ENCODE measurements around the gene GARIN5B. TPM values are rescaled to one million over a fixed set of nuclear protein-coding genes. Genes with fewer than 3 reads are reported as not detected.

Gene GARIN5B
- polyA plus RNA-seq, 1 donor from 2014 or later = not detected

DNA sequence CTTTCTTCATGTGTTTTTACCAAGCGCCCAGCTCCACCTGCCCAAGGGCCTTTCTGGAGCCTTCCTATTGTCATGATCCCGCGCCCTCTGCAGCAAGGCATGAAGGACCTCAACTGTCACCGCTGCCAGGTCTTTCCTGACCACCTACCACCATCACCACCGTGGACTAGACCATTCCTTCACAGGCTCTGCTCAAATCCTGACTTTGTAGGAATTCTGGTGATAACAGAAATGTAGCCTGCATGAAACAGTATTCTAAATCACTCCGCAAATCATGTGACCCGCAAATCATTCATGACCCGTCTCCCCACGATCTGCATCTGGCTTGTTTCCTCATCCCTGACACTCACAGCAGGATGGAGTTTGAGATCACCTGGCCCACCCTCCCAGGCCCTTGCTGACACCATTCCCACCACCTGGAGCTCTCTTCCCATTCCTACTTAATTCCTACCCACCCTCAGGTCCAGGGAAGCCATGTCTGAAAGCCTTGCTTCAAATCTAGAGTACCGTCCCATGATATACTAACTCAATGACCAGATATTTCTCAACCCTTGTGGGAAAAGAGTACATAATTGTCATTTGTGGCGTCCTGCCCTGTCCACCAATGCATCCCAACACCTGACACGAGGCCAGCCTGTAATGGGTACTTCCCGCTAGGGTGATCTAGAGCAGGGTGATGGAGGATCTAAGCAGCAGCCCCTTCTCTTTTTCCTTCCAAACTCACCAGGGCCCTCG lies 43.2 kb upstream of the GARIN5B start:
- Histone ChIP-seq H3K9ac (ENCODE audit: low read length) (peak overlapping the region; percentile 91), H2AFZ (ENCODE audit: low read depth, low read length) (no peak overlapping the region), H3K9me3 (ENCODE audit: low read length) (no peaks in the 10 kb centered on the region), H3K36me3 (ENCODE audit: insufficient read depth, low read length) (no peaks in the 10 kb centered on the region), H4K20me1 (ENCODE audit: insufficient read depth) (no peaks in the 10 kb centered on the region), H3K79me2 (replicated peaks; ENCODE audit: insufficient read depth, low read length) (peaks cover 21% of the 10 kb centered on the region), H3F3A (ENCODE audit: insufficient read depth, low read length, poor library complexity, severe bottlenecking) (peaks cover 4% of the 10 kb centered on the region), H3K4me3 (ENCODE audit: low read length) (peak overlapping the region; percentile 90), H3K27ac (ENCODE audit: low read length) (no peak overlapping the region), H3K27me3 (ENCODE audit: insufficient read depth, low read depth, low read length) (no peaks in the 10 kb centered on the region), H3K4me2 (ENCODE audit: low read length) (peak overlapping the region; percentile 62), H3K9me2 (ENCODE audit: insufficient read depth, low read length) (no peaks in the 10 kb centered on the region)
- TF ChIP-seq SMC3 (conservative IDR thresholded peaks at IDR 0.05; ENCODE audit: poor library complexity) = no peak
- no peak for TF ChIP-seq RAD21 (conservative IDR thresholded peaks at IDR 0.05)
- no peak for TF ChIP-seq TAF1 (IDR thresholded peaks at IDR 0.05; ENCODE audit: low read depth)
- TF ChIP-seq, protein P1, sequence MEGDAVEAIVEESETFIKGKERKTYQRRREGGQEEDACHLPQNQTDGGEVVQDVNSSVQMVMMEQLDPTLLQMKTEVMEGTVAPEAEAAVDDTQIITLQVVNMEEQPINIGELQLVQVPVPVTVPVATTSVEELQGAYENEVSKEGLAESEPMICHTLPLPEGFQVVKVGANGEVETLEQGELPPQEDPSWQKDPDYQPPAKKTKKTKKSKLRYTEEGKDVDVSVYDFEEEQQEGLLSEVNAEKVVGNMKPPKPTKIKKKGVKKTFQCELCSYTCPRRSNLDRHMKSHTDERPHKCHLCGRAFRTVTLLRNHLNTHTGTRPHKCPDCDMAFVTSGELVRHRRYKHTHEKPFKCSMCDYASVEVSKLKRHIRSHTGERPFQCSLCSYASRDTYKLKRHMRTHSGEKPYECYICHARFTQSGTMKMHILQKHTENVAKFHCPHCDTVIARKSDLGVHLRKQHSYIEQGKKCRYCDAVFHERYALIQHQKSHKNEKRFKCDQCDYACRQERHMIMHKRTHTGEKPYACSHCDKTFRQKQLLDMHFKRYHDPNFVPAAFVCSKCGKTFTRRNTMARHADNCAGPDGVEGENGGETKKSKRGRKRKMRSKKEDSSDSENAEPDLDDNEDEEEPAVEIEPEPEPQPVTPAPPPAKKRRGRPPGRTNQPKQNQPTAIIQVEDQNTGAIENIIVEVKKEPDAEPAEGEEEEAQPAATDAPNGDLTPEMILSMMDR (IDR thresholded peaks at IDR 0.05; ENCODE audit: poor library complexity, severe bottlenecking) = no peak
- TF ChIP-seq, protein P2, sequence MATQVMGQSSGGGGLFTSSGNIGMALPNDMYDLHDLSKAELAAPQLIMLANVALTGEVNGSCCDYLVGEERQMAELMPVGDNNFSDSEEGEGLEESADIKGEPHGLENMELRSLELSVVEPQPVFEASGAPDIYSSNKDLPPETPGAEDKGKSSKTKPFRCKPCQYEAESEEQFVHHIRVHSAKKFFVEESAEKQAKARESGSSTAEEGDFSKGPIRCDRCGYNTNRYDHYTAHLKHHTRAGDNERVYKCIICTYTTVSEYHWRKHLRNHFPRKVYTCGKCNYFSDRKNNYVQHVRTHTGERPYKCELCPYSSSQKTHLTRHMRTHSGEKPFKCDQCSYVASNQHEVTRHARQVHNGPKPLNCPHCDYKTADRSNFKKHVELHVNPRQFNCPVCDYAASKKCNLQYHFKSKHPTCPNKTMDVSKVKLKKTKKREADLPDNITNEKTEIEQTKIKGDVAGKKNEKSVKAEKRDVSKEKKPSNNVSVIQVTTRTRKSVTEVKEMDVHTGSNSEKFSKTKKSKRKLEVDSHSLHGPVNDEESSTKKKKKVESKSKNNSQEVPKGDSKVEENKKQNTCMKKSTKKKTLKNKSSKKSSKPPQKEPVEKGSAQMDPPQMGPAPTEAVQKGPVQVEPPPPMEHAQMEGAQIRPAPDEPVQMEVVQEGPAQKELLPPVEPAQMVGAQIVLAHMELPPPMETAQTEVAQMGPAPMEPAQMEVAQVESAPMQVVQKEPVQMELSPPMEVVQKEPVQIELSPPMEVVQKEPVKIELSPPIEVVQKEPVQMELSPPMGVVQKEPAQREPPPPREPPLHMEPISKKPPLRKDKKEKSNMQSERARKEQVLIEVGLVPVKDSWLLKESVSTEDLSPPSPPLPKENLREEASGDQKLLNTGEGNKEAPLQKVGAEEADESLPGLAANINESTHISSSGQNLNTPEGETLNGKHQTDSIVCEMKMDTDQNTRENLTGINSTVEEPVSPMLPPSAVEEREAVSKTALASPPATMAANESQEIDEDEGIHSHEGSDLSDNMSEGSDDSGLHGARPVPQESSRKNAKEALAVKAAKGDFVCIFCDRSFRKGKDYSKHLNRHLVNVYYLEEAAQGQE (IDR thresholded peaks at IDR 0.05; ENCODE audit: borderline replicate concordance) = no peak
- no peak for TF ChIP-seq POLR2AphosphoS5 (IDR thresholded peaks at IDR 0.05)
- no peak for TF ChIP-seq EZH2 (IDR thresholded peaks at IDR 0.05; ENCODE audit: borderline replicate concordance, insufficient read depth, low read length, poor library complexity, severe bottlenecking)
- TF ChIP-seq EP300 (conservative IDR thresholded peaks at IDR 0.05; ENCODE audit: poor library complexity, severe bottlenecking) = no peak
- TF ChIP-seq MXI1 (conservative IDR thresholded peaks at IDR 0.05; ENCODE audit: poor library complexity, severe bottlenecking) = no peak

DNA sequence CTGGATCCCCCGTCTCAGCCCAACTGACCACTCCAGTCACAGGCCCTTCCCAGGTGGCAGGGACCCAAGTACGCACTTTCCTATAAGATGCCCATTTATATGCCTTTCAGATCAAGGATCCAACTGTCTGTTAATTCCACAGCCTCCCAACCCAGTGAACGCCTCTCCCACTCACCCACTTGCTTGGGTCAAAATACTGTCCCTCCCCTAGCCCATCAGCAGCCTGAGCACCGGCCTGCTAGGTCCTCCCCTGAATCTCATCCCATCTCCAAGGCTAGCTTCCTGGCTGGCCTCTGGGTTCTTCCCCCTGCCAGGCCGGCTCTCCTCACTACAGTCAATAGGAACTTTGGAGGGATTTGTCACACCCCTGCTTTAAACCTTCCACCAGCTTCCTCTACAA lies 42.6 kb upstream of the GARIN5B start:
- peaks cover 21% of the 10 kb centered on the region for H3K79me2 ChIP-seq (replicated peaks; ENCODE audit: insufficient read depth, low read length)
- H3K9me3 ChIP-seq (ENCODE audit: low read length) = no peaks in the 10 kb centered on the region
- H3K36me3 ChIP-seq (ENCODE audit: insufficient read depth, low read length) = no peaks in the 10 kb centered on the region
- no peak overlapping the region for H3K9ac ChIP-seq (ENCODE audit: low read length)
- no peak overlapping the region for H3K4me2 ChIP-seq (ENCODE audit: low read length)
- TF ChIP-seq, protein P2 (IDR thresholded peaks at IDR 0.05; ENCODE audit: borderline replicate concordance) = no peak
- TF ChIP-seq, protein P1 (IDR thresholded peaks at IDR 0.05; ENCODE audit: poor library complexity, severe bottlenecking) = no peak
- TF ChIP-seq EP300 (conservative IDR thresholded peaks at IDR 0.05; ENCODE audit: poor library complexity, severe bottlenecking) = no peak
- no peak for TF ChIP-seq MXI1 (conservative IDR thresholded peaks at IDR 0.05; ENCODE audit: poor library complexity, severe bottlenecking)
- TF ChIP-seq POLR2AphosphoS5 (IDR thresholded peaks at IDR 0.05) = no peak
- no peak for TF ChIP-seq TAF1 (IDR thresholded peaks at IDR 0.05; ENCODE audit: low read depth)
- no peak for TF ChIP-seq RAD21 (conservative IDR thresholded peaks at IDR 0.05)
- TF ChIP-seq EZH2 (IDR thresholded peaks at IDR 0.05; ENCODE audit: borderline replicate concordance, insufficient read depth, low read length, poor library complexity, severe bottlenecking) = no peak
- no peak for TF ChIP-seq SMC3 (conservative IDR thresholded peaks at IDR 0.05; ENCODE audit: poor library complexity)
- no peak overlapping the region for H2AFZ ChIP-seq (ENCODE audit: low read depth, low read length)
- H4K20me1 ChIP-seq (ENCODE audit: insufficient read depth) = no peaks in the 10 kb centered on the region
- no peaks in the 10 kb centered on the region for H3K27me3 ChIP-seq (ENCODE audit: insufficient read depth, low read depth, low read length)
- H3K4me3 ChIP-seq (ENCODE audit: low read length) = peak overlapping the region; percentile 90
- no peak overlapping the region for H3K27ac ChIP-seq (ENCODE audit: low read length)
- H3F3A ChIP-seq (ENCODE audit: insufficient read depth, low read length, poor library complexity, severe bottlenecking) = peaks cover 4% of the 10 kb centered on the region
- H3K9me2 ChIP-seq (ENCODE audit: insufficient read depth, low read length) = no peaks in the 10 kb centered on the region
